ENCODE results near the gene MYLK.
A peak's percentile ranks its signal among the peaks of the same experiment; 100 is the strongest.
"Not testable (repeated sequence)": the region's sequence is repeated elsewhere in the genome, so short reads cannot be mapped to it uniquely, and the experiment has no call there.

MYLK gene

DNA sequence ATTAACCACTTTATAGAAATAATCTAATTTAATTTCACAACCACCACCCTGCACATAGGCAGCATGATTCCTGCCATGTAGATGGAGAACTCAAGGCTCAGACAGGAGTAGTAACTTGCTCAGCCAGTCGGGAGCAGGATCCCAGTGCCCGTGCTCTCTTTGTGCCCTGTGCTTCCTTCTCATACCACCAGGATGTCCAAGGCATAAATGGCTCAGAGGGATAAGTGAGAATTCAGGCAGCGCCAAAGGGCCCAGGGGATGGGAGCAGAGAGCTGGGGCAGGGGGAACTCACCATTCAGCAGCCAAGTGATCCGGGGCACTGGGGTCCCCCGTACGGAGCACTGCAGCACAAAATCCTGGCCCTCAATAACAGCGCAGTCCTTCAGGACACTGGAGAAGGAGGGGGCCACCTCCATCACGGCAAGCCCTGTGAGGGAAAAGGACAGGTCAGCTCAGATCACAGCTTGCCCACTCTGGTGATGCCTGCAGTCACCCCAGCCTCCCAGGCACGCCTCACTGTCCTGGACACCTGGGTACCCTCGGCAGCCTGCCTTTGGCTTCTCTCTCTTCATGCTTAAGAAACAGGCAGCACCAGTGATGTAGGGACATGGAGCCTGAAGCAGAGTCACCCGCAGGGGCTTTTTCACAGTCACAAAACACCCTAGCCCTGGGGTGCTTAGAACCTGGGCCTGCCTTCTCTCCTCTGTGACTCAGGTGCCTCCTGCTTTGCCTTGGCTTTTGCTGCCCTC lies 158.3 kb downstream of the MYLK start:
- TF ChIP-seq, protein P1, sequence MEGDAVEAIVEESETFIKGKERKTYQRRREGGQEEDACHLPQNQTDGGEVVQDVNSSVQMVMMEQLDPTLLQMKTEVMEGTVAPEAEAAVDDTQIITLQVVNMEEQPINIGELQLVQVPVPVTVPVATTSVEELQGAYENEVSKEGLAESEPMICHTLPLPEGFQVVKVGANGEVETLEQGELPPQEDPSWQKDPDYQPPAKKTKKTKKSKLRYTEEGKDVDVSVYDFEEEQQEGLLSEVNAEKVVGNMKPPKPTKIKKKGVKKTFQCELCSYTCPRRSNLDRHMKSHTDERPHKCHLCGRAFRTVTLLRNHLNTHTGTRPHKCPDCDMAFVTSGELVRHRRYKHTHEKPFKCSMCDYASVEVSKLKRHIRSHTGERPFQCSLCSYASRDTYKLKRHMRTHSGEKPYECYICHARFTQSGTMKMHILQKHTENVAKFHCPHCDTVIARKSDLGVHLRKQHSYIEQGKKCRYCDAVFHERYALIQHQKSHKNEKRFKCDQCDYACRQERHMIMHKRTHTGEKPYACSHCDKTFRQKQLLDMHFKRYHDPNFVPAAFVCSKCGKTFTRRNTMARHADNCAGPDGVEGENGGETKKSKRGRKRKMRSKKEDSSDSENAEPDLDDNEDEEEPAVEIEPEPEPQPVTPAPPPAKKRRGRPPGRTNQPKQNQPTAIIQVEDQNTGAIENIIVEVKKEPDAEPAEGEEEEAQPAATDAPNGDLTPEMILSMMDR (IDR thresholded peaks at IDR 0.05; ENCODE audit: low read depth, low read length) = peak; percentile 34
- DNase-seq (ENCODE audit: low read depth in 2 of 2) = no peak
- H3K4me3 ChIP-seq (replicated peaks in 1 of 2; ENCODE audit: low read depth in 2 of 2, low read length in 2 of 2) = no peak overlapping the region

DNA sequence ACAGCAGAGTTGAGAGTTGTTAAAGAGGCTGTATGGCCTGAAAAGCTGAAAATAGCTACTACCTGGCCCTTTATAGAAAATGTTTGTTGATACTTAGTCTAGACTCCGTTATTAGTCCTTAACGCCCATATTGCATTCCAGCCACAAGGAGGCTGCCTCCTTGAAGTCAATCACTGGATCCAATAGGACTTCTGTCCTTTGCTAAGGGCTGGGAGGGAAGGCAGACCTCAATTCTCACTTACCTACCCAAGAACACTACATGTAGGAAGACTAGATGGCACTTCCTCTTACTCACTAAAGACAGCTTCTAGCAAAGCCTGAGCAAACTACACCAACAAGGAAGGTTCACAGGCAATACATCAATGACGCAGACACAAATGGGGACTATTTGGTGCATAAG lies 159.8 kb downstream of the MYLK start:
- peak; percentile 21 to 45 for DNase-seq (ENCODE audit: low read depth in 2 of 2)
- TF ChIP-seq, protein P1 (IDR thresholded peaks at IDR 0.05; ENCODE audit: low read depth, low read length) = peak; percentile 33
- no peak overlapping the region for H3K4me3 ChIP-seq (replicated peaks in 1 of 2; ENCODE audit: low read depth in 2 of 2, low read length in 2 of 2)

DNA sequence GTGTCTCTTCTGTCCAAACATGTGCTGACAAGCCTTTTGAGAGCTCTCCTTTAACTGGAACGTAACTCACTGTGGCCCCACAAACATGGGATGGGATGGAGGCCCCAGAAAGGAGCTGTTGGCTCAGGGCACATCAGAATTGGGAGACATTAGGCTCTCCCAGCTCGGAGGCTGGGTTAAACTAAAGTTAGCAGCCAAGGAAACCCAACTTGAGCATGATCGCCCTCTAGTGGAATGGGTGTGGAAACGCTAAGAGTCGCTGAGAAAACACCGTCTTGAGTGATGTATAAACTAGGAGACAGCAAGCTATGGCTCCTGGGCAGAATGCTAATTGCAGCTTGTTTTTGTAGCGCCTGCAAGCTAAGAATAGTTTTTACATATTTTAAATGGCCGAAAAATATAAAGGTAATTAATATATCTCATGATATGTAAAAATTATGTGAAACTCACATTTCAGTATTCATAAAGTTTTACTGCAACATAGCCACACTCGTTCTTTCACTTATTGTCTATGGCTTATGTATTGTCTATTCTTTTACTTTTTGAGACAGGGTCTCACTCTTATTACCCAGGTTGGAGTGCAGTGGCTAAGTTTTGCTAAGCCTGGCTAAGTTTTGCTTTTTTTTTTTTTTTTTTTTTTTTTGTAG lies 160.5 kb downstream of the MYLK start:
- DNase-seq (ENCODE audit: low read depth in 2 of 2) = peak; percentile 87 to 91
- H3K4me3 ChIP-seq (replicated peaks in 1 of 2; ENCODE audit: low read depth in 2 of 2, low read length in 2 of 2) = no peak overlapping the region
- TF ChIP-seq, protein P1 (IDR thresholded peaks at IDR 0.05; ENCODE audit: low read depth, low read length) = peak; percentile 90

DNA sequence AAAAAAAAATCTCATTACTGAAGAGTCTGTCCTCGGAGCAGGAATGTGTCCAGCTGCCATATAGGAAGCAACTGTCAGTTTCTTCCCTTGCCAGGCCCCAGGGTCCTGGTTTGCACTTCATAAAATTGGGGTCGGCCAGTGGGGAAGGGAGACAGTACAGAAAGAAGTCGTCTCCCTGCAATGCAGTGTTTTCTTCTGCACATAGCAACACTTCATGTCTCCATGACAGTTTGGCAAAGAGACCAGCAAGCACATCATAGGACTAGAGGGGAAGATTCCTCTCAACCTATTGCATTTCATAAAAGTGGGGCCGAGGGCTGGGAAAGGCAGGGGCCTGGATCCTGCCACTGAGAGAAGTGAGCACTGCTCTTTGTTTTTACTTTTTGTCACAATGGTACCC lies 161.1 kb downstream of the MYLK start:
- DNase-seq (ENCODE audit: low read depth in 2 of 2) = no peak
- TF ChIP-seq, protein P1 (IDR thresholded peaks at IDR 0.05; ENCODE audit: low read depth, low read length) = no peak
- no peak overlapping the region for H3K4me3 ChIP-seq (replicated peaks in 1 of 2; ENCODE audit: low read depth in 2 of 2, low read length in 2 of 2)

DNA sequence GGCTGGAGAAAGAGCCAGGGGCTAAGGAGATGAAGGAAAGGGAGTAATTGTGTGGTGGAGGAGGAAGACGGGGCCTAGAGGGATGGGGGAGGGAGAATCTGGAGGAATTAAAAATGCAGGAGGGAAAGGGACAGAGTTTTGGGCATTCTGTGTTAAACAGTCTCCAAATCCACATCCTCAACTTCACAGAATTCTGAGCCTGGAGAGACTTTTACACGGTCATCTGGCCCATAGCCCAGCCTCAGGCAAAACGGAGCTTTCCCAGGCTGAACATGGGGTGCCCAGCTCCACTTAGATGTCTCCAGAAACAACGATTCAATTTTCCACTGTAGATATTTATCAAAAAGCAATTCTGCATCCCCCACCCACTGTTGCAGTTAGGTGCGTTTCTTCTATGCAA lies 161.7 kb downstream of the MYLK start:
- no peak overlapping the region for H3K4me3 ChIP-seq (replicated peaks in 1 of 2; ENCODE audit: low read depth in 2 of 2, low read length in 2 of 2)
- TF ChIP-seq, protein P1 (IDR thresholded peaks at IDR 0.05; ENCODE audit: low read depth, low read length) = no peak
- DNase-seq (ENCODE audit: low read depth in 2 of 2) = no peak

DNA sequence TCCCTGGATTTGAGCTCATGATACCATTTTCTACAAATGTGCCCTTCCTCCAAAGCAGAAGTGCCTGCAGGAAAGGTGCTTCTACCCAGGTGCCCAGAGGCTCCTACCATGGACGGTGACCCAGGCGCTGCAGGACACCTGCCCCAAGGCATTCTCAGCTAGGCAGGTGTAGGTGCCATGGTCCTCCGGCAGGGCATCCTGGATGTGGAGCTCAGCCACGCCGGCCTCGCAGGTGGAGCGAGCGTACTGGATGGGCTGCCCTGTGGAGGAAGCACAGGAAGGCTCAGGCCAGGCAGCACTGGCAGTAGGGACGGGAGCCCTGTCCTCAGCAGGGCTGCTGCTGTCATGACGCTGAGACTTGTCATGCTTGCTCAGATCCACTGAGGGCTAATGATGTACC lies 162.1 kb downstream of the MYLK start:
- no peak for DNase-seq (ENCODE audit: low read depth in 2 of 2)
- no peak overlapping the region for H3K4me3 ChIP-seq (replicated peaks in 1 of 2; ENCODE audit: low read depth in 2 of 2, low read length in 2 of 2)
- TF ChIP-seq, protein P1 (IDR thresholded peaks at IDR 0.05; ENCODE audit: low read depth, low read length) = no peak

DNA sequence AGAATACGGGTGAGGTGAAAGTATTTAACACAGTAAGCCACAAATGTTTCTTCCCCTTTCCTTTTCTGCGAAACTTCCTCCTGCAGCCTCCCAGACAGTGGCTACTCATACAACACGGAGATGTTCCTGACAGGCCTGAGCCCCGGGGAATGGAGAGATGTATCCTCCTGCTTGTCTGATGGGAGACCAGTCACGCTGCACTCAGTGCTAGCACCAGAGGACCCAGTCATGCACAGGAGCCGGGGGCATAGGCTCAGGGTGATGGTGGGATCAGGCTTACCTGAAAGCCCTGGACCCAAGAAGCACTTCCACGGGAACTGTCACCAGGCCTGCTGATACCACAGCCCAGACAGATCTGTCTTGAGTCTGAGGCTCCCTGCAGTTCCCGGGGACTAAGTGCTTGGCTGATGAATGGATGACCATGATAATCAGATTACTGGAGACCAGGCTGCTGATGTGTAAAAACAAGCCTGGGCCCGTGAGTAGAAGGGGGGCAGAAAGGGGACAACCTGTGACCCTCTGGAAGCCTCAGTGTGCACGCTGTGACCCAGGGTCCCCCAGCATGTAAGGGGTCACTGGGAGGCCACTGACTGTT lies 162.9 kb downstream of the MYLK start:
- DNase-seq (ENCODE audit: low read depth in 2 of 2); H3K4me3 ChIP-seq (replicated peaks in 1 of 2; ENCODE audit: low read depth in 2 of 2, low read length in 2 of 2): not testable (repeated sequence)

All from cardiac fibroblast (primary cell).